Activated CD8-positive, alpha-beta memory T cell treated with anti-CD3 and anti-CD28 coated beads, Interleukin-2, amount 50 U/mL, for 1 hour (primary cell): ENCODE results near the gene FAM184A.
"Not testable (repeated sequence)": the region's sequence is repeated elsewhere in the genome, so short reads cannot be mapped to it uniquely, and the experiment has no call there.

ENCODE experiments used
- DNase-seq: peaks from one replicate; pipeline ENCODE4 v3.0.0-alpha.2; 2020; ENCODE audit errors: extremely low read depth

Gene FAM184A

GRCh38 chr6:119078376-119079282, at the start of gene FAM184A:
TSS of gene FAM184A (minus strand) at chr6:119078664. CDS start at chr6:119078299, 365 bp downstream.
- DNase-seq = no peak

- DNase-seq = no peak
Measured at GRCh38 chr6:119127627-119128026, 49.2 kb upstream of the FAM184A start.

- no peak for DNase-seq
Measured at GRCh38 chr6:119126826-119127225, 48.4 kb upstream of the FAM184A start.

GRCh38 chr6:119126140-119126539, 47.7 kb upstream of the FAM184A start:
- DNase-seq = no peak

- DNase-seq = no peak
Measured at GRCh38 chr6:119125576-119125975, 47.1 kb upstream of the FAM184A start.

GRCh38 chr6:119124079-119124824, 45.8 kb upstream of the FAM184A start:
- DNase-seq = no peak

- no peak for DNase-seq
Measured at GRCh38 chr6:119122336-119122735, 43.9 kb upstream of the FAM184A start.

- DNase-seq = no peak
Measured at GRCh38 chr6:119121367-119121766, 42.9 kb upstream of the FAM184A start.

- no peak for DNase-seq
Measured at GRCh38 chr6:119119989-119120388, 41.5 kb upstream of the FAM184A start.

GRCh38 chr6:119119062-119119461, 40.6 kb upstream of the FAM184A start:
- not testable (repeated sequence) for DNase-seq

- DNase-seq = no peak
Measured at GRCh38 chr6:119116712-119117281, 38.3 kb upstream of the FAM184A start.

GRCh38 chr6:119113961-119114360, 35.5 kb upstream of the FAM184A start:
- DNase-seq = no peak

GRCh38 chr6:119112812-119113530, 34.5 kb upstream of the FAM184A start:
- DNase-seq = no peak

GRCh38 chr6:119110601-119111548, 32.4 kb upstream of the FAM184A start:
- DNase-seq = no peak

GRCh38 chr6:119109654-119110325, 31.3 kb upstream of the FAM184A start:
- no peak for DNase-seq

GRCh38 chr6:119108076-119108475, 29.6 kb upstream of the FAM184A start:
- no peak for DNase-seq

- DNase-seq = no peak
Measured at GRCh38 chr6:119105282-119105681, 26.8 kb upstream of the FAM184A start.

- no peak for DNase-seq
Measured at GRCh38 chr6:119102901-119103300, 24.4 kb upstream of the FAM184A start.

- DNase-seq = no peak
Measured at GRCh38 chr6:119100115-119100514, 21.7 kb upstream of the FAM184A start.

GRCh38 chr6:119097815-119098361, 19.4 kb upstream of the FAM184A start:
- DNase-seq = not testable (repeated sequence)
